Karpas-422 (cell line): ENCODE results near the gene PHF20. TPM values are rescaled to one million over a fixed set of nuclear protein-coding genes. Genes with fewer than 3 reads are reported as not detected.
"Not testable (repeated sequence)": the region's sequence is repeated elsewhere in the genome, so short reads cannot be mapped to it uniquely, and the experiment has no call there.

Experiments
- DNase-seq: peaks from one replicate; pipeline ENCODE4 v3.0.0-alpha.2; 2015
- H2AFZ ChIP-seq: fragments of 200-600 bp; sonication (generic); 2 replicates; pipeline ENCODE4 v1.6.1; 2014; ENCODE audit warnings: antibody characterized with exemption, low read length, mixed read lengths
- H3K27ac ChIP-seq: fragments of 200-600 bp; sonication (generic); 2 replicates; pipeline ENCODE4 v1.5.1; 2014; ENCODE audit warnings: mild to moderate bottlenecking, low read length, moderate library complexity
- H3K27me3 ChIP-seq: fragments of 200-600 bp; sonication (generic); 2 replicates; pipeline ENCODE4 v1.6.1; 2014; ENCODE audit warnings: low read length, mixed read lengths
- H3K36me3 ChIP-seq: fragments of 200-600 bp; sonication (generic); 2 replicates; pipeline ENCODE4 v1.6.1; 2014; ENCODE audit warnings: low read length, mixed read lengths; ENCODE audit not compliant: insufficient read depth
- H3K4me1 ChIP-seq: fragments of 200-600 bp; sonication (generic); 2 replicates; pipeline ENCODE4 v1.6.1; 2014; ENCODE audit warnings: mild to moderate bottlenecking, low read length, mixed read lengths
- H3K4me2 ChIP-seq: fragments of 200-600 bp; sonication (generic); 2 replicates; pipeline ENCODE4 v1.6.1; 2014; ENCODE audit warnings: low read length, low read depth, mild to moderate bottlenecking; ENCODE audit not compliant: poor library complexity, severe bottlenecking
- H3K4me3 ChIP-seq: fragments of 200-600 bp; sonication (generic); 2 replicates; pipeline ENCODE4 v1.5.1; 2014; ENCODE audit warnings: mild to moderate bottlenecking, antibody characterized with exemption, low read length, mixed read lengths
- H3K79me2 ChIP-seq: fragments of 200-600 bp; sonication (generic); 2 replicates; pipeline ENCODE4 v1.6.1; 2014; ENCODE audit warnings: mild to moderate bottlenecking, low read length, mixed read lengths
- H3K9ac ChIP-seq: fragments of 200-600 bp; sonication (generic); 2 replicates; pipeline ENCODE4 v1.6.0; 2014; ENCODE audit warnings: low read length
- H3K9me2 ChIP-seq: fragments of 200-600 bp; sonication (generic), shearing (Covaris generic); replicated peaks from 2 replicates; pipeline ENCODE4 v1.6.0; 2014; ENCODE audit warnings: mild to moderate bottlenecking, low read length, moderate library complexity; ENCODE audit not compliant: insufficient read depth
- H3K9me3 ChIP-seq: fragments of 300-700, 200-600 bp; sonication (generic); 2 replicates; pipeline ENCODE4 v1.6.1; 2014; ENCODE audit warnings: low read length, mixed read lengths
- H4K20me1 ChIP-seq: fragments of 200-600 bp; sonication (generic); 2 replicates; pipeline ENCODE4 v1.6.1; 2014; ENCODE audit warnings: mild to moderate bottlenecking, antibody characterized with exemption, low read length, low read depth; ENCODE audit not compliant: insufficient read depth
- total RNA-seq: library from RNA; depleted of rRNA; stranded (reverse); fragments of >200 nt; shearing (Covaris generic); gene quantifications from 2 replicates; pipeline ENCODE4 v1.2.3, GENCODE V29; 2014; ENCODE audit warnings: low replicate concordance

Gene PHF20
- total RNA-seq, 1 experiment from 2014 or later, result 27.8 TPM

DNA sequence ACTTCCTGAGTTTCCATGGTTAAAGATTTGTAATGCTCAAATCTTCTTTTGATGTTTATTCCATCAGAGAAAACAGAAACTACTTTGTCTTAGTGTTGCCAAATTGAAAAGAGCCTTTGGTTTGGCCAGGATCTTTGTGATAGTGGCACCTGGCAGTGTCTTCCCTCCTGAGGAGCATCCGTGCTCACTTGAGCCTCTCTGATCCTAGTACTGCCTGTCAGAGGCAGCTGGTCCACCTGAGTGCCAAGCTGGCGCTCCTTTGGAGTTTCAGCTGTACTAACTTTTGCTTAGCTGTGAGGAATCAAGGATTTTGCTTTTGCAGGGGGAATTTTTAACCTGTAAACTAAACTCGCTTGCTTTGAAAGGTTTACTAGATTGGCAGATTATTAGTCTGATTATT, 121.1 kb downstream of the PHF20 start:
- H2AFZ ChIP-seq, result no peak overlapping the region
- H3K4me3 ChIP-seq, result no peak overlapping the region
- H3K9ac ChIP-seq, result no peak overlapping the region
- peaks cover 9% of the 10 kb centered on the region; the same call in 1 of the 2 replicates for H3K79me2 ChIP-seq
- no peaks in the 10 kb centered on the region for H3K27me3 ChIP-seq
- no peaks in the 10 kb centered on the region for H3K36me3 ChIP-seq
- no peaks in the 10 kb centered on the region for H3K9me2 ChIP-seq
- H4K20me1 ChIP-seq, result no peaks in the 10 kb centered on the region
- no peaks in the 10 kb centered on the region for H3K9me3 ChIP-seq
- H3K4me1 ChIP-seq, result peaks cover 3% of the 10 kb centered on the region
- H3K4me2 ChIP-seq, result no peak overlapping the region
- no peak overlapping the region for H3K27ac ChIP-seq
- DNase-seq, result no peak

DNA sequence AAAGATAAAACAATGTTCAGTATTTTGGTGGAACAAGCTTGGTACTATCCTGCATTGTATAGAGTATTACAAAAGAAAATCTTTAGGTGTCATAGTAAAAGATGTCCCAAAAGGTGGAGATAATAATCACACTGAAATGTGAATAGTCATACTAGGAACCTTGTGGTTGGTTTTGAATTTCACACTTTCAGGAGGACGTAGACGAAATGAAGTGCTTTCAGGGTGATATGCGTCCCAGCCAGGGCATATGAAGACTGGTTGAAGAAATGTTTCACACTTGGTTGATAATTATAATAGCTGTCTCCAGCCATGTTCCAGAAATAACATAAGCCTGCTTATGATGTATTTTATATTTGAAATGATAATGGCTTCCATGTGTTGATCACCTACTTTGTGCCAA, 122.1 kb downstream of the PHF20 start:
- H3K9ac ChIP-seq, result no peak overlapping the region
- peaks cover 5% of the 10 kb centered on the region; the same call in 1 of the 2 replicates for H3K79me2 ChIP-seq
- no peaks in the 10 kb centered on the region for H3K9me2 ChIP-seq
- no peak overlapping the region for H3K4me3 ChIP-seq
- no peak for DNase-seq
- no peak overlapping the region for H2AFZ ChIP-seq
- no peaks in the 10 kb centered on the region for H3K27me3 ChIP-seq
- H3K36me3 ChIP-seq, result no peaks in the 10 kb centered on the region
- no peak overlapping the region for H3K27ac ChIP-seq
- H3K4me2 ChIP-seq, result no peak overlapping the region
- H3K9me3 ChIP-seq, result no peaks in the 10 kb centered on the region
- no peaks in the 10 kb centered on the region for H4K20me1 ChIP-seq
- no peaks in the 10 kb centered on the region for H3K4me1 ChIP-seq

DNA sequence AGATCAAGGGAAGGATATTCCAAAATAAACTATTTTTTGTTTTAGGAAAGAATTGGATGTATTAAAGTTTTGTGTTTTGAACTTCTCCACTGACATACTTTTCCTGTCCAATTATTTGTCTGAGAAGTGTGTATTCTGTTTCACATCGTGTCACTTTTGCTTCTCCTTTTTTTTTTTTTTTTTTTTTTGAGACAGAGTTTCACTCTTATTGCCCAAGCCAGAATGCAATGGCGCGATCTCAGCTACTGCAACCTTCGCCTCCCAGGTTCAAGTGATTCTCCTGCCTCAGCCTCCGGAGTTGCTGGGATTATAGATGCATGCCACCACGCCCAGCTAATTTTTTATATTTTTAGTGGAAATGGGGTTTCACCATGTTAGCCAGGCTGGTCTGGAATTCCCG, 123.7 kb downstream of the PHF20 start:
- H4K20me1 ChIP-seq, H3K4me1 ChIP-seq, H3K36me3 ChIP-seq, H3K4me2 ChIP-seq, H3K9me3 ChIP-seq, H3K27ac ChIP-seq, H3K79me2 ChIP-seq, DNase-seq, H3K9me2 ChIP-seq, H3K4me3 ChIP-seq, H3K27me3 ChIP-seq, H3K9ac ChIP-seq, H2AFZ ChIP-seq: not testable (repeated sequence)

DNA sequence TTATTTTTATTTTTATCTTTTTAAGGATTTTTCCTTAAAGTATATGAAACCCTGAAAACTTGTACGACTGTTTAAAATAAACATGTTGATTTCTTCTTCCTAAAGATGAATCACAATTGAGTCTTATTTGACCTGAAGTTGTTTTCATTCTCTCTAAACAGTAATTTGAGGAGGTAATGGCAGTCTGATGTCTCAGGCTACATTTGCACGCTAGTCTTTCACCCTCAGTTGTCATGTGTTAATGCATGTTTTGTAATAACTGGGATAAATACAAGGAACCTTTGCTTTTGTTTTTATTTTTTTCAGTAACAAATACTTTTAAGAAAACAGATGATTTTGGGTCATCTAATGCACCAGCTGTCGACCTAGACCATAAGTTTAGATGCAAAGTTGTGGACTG, 127.2 kb downstream of the PHF20 start:
- no peak for DNase-seq
- H3K27me3 ChIP-seq, result no peaks in the 10 kb centered on the region

DNA sequence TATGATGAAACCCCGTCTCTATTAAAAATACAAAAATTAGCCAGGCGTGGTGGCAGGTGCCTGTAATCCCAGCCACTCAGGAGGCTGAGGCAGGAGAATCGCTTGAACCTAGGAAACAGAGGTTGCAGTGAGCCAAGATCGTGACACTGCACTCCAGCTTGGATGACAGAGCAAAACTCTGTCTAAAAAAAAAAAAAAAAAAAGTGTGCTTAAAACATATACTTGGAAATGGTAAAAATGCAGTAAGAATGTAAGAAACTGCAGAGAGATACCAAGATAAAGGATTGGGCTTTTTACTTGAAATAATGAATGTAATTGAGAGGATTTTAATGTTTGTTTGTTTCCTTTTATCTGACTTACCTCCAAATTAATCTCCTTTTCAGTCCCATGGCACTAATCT, 129.4 kb downstream of the PHF20 start:
- peaks cover 10% of the 10 kb centered on the region for H3K36me3 ChIP-seq
- H4K20me1 ChIP-seq, H3K4me1 ChIP-seq, H3K9me2 ChIP-seq, H3K4me3 ChIP-seq, H3K4me2 ChIP-seq, H2AFZ ChIP-seq, H3K9ac ChIP-seq, DNase-seq, H3K27ac ChIP-seq, H3K9me3 ChIP-seq, H3K79me2 ChIP-seq, H3K27me3 ChIP-seq: not testable (repeated sequence)

More for the DNA sequence above, 127.2 kb downstream of the PHF20 start:
- peaks cover 10% of the 10 kb centered on the region for H3K36me3 ChIP-seq
- H3K4me2 ChIP-seq, result no peak overlapping the region
- peaks cover 8% of the 10 kb centered on the region for H3K79me2 ChIP-seq
- no peaks in the 10 kb centered on the region for H3K9me2 ChIP-seq
- no peak overlapping the region for H3K9ac ChIP-seq
- no peak overlapping the region for H2AFZ ChIP-seq
- no peaks in the 10 kb centered on the region for H3K4me1 ChIP-seq
- no peaks in the 10 kb centered on the region for H3K9me3 ChIP-seq
- no peaks in the 10 kb centered on the region for H4K20me1 ChIP-seq
- no peak overlapping the region for H3K4me3 ChIP-seq
- H3K27ac ChIP-seq, result no peak overlapping the region

DNA sequence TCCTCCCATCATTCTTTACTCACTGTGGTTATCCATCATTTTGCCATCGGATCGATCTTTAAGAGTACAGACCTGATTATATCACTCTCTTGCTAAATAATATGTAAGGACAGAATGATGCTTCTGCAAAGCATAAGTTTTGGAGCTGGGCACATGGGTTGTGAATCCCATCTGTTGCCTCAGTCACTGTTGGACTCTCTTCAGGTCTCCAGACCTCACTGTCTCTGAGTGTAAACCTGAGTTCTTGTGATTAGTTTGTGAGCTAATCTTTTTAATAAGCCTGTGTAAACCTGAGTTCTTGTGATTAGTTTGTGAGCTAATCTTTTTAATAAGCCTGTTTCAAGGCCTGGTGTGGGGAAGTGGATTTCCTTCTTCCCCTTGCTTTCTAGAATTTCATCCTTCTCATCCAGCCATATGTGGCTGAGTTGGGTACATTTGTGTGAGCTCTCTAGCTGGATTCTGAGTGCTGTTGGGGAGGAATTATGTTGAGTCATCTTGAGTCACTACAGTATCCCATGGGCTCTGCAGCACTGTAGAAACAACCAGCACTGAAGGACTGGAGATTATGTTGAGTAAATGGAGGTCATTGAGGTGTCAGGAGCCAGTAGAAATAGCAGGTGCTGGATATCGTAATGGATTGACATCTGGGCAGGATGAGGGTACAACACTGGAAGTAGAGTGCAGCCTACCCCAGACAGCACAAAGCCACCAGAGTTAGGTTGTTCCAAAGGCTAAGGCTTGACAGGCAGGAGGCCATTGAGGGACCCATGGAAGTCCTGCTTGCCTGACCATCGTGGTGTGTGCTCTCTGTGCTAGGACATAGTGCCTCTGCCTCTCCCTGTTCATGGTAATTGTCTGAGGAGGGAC, 130.1 kb downstream of the PHF20 start:
- no peaks in the 10 kb centered on the region for H3K27me3 ChIP-seq
- H3K4me2 ChIP-seq, result no peak overlapping the region
- H3K4me3 ChIP-seq, result no peak overlapping the region
- no peaks in the 10 kb centered on the region for H4K20me1 ChIP-seq
- no peaks in the 10 kb centered on the region for H3K4me1 ChIP-seq
- H3K36me3 ChIP-seq, result peaks cover 10% of the 10 kb centered on the region
- H2AFZ ChIP-seq, result no peak overlapping the region
- H3K9ac ChIP-seq, result no peak overlapping the region
- no peaks in the 10 kb centered on the region for H3K9me3 ChIP-seq
- H3K9me2 ChIP-seq, result no peaks in the 10 kb centered on the region
- H3K79me2 ChIP-seq, result peaks cover 5% of the 10 kb centered on the region
- DNase-seq, result no peak
- no peak overlapping the region for H3K27ac ChIP-seq

DNA sequence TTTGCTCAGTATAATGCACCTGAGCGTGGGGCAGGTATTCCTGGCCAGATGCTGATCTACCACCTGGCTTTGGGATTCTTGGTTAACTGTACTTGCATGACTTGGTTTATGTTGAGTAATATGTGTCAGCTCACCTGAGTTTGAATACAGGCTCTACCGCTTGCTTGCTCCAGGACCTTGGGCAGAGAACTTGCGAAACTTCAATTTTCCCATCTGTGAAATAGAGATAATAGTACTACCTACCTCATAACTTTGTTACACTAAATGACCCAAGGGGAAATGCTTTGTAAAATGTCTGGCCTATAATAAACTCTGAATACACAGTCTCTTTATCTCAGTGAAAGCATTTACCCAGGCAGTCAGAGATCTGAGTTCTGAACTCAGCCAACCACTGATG, 130.7 kb downstream of the PHF20 start:
- H4K20me1 ChIP-seq, result no peaks in the 10 kb centered on the region
- DNase-seq, result no peak
- H3K9me2 ChIP-seq, result no peaks in the 10 kb centered on the region
- H3K9me3 ChIP-seq, result no peaks in the 10 kb centered on the region
- H3K79me2 ChIP-seq, result peaks cover 5% of the 10 kb centered on the region
- no peak overlapping the region for H3K27ac ChIP-seq
- H3K4me1 ChIP-seq, result no peaks in the 10 kb centered on the region
- no peak overlapping the region for H3K9ac ChIP-seq
- H3K4me2 ChIP-seq, result no peak overlapping the region
- no peak overlapping the region for H3K4me3 ChIP-seq
- H2AFZ ChIP-seq, result no peak overlapping the region
- H3K27me3 ChIP-seq, result no peaks in the 10 kb centered on the region
- peaks cover 10% of the 10 kb centered on the region for H3K36me3 ChIP-seq

DNA sequence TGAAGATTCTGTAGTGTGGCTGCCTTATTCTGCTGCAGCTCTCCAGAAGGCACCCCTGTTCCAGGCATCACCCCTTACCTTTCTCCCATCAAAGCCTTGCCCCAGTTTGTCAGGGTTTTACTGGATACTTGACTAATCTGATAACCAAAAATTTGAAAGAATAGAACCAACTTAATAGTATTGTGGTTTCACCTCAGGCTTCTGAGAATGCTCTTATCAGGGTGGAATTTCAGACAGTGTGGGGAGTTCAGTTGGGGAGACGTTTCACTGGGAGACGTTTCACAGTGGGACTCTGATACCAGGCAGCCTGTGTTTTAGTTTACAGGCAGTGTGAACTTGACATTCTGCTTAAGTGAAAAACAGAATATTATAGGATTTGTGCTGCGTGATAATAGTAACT, 132.0 kb downstream of the PHF20 start:
- no peaks in the 10 kb centered on the region for H3K27me3 ChIP-seq
- no peak for DNase-seq
- no peak overlapping the region for H2AFZ ChIP-seq
- no peak overlapping the region for H3K9ac ChIP-seq
- H3K4me3 ChIP-seq, result no peak overlapping the region
- no peaks in the 10 kb centered on the region for H3K9me2 ChIP-seq
- peaks cover 10% of the 10 kb centered on the region for H3K36me3 ChIP-seq
- H3K9me3 ChIP-seq, result no peaks in the 10 kb centered on the region
- H3K4me2 ChIP-seq, result no peak overlapping the region
- peaks cover 5% of the 10 kb centered on the region for H3K79me2 ChIP-seq
- no peak overlapping the region for H3K27ac ChIP-seq
- H4K20me1 ChIP-seq, result no peaks in the 10 kb centered on the region
- no peaks in the 10 kb centered on the region for H3K4me1 ChIP-seq
